ENCODE results near the gene CELF1. TPM values are rescaled to one million over a fixed set of nuclear protein-coding genes. Genes with fewer than 3 reads are reported as not detected.

Gene CELF1
- total RNA-seq, 2 experiments from 2014 or later, result 104 to 111 TPM

GRCh38 chr11:47426062-47426956 is 126.6 kb downstream of the CELF1 start, which contains the start of gene PSMC3:
Gene PSMC3 (minus strand): TSS chr11:47426439. CDS start chr11:47426279, 160 bp downstream.
- peaks cover 44% of the 10 kb centered on the region for H3K36me3 Mint-ChIP-seq (ENCODE audit: low read depth)
- peak; percentile 99 for DNase-seq
- peak within 1 kb of the TSS; percentile 100 for H3K4me3 Mint-ChIP-seq
- H3K27ac Mint-ChIP-seq, result peak within 1 kb of the TSS; percentile 100
- H3K27me3 Mint-ChIP-seq (ENCODE audit: low read depth), result no peaks in the 10 kb centered on the region
- ChIA-PET POLR2A (interaction anchor here (0.6 to 3.8 kb wide), 8 partner anchors 11 to 340 kb away, joined by 3 to 36 read pairs (median 4); partner anchors contain the start of genes KBTBD4 and SLC39A13), CTCF (interaction anchor here (0.8 to 2.0 kb wide), 4 partner anchors 14 to 54 kb away, joined by 3 to 16 read pairs (median 10); no protein-coding TSS in a partner anchor)
- ATAC-seq, result peak; percentile 96
- H3K9me3 Mint-ChIP-seq (ENCODE audit: insufficient read depth), result no peaks in the 10 kb centered on the region
- peaks cover 29% of the 10 kb centered on the region for H3K4me1 Mint-ChIP-seq (ENCODE audit: low read depth)

GRCh38 chr11:47425611-47426010 is 127.3 kb downstream of the CELF1 start:
- DNase-seq (no peak), ATAC-seq (no peak)
- H3K9me3 Mint-ChIP-seq (ENCODE audit: insufficient read depth), result no peaks in the 10 kb centered on the region
- peak overlapping the region; percentile 100 for H3K27ac Mint-ChIP-seq
- H3K27me3 Mint-ChIP-seq (ENCODE audit: low read depth), result no peaks in the 10 kb centered on the region
- ChIA-PET CTCF (interaction anchor here (1.5 to 2.3 kb wide), 4 partner anchors 14 to 52 kb away, joined by 10 to 16 read pairs (median 12); no protein-coding TSS in a partner anchor), POLR2A (interaction anchor here (0.6 to 3.8 kb wide), 9 partner anchors 10 to 341 kb away, joined by 3 to 36 read pairs (median 3); partner anchors contain the start of genes KBTBD4 and SLC39A13)
- H3K4me1 Mint-ChIP-seq (ENCODE audit: low read depth), result peaks cover 31% of the 10 kb centered on the region
- peaks cover 47% of the 10 kb centered on the region for H3K36me3 Mint-ChIP-seq (ENCODE audit: low read depth)
- H3K4me3 Mint-ChIP-seq, result peak overlapping the region; percentile 100

GRCh38 chr11:47418454-47419259 is 134.3 kb downstream of the CELF1 start:
- Mint-ChIP-seq H3K4me1 (ENCODE audit: low read depth) (peaks cover 3% of the 10 kb centered on the region), H3K9me3 (ENCODE audit: insufficient read depth) (no peaks in the 10 kb centered on the region), H3K4me3 (no peak overlapping the region), H3K36me3 (ENCODE audit: low read depth) (peaks cover 56% of the 10 kb centered on the region), H3K27me3 (ENCODE audit: low read depth) (no peaks in the 10 kb centered on the region), H3K27ac (peak overlapping the region; percentile 30)
- no peak for DNase-seq
- ChIA-PET CTCF (interaction anchor here (1.2 kb wide), 1 partner anchor 44 kb away, joined by 3 read pairs; no protein-coding TSS in a partner anchor), POLR2A (interaction anchor here (0.6 to 1.4 kb wide), 2 partner anchors 11 to 174 kb away, joined by 4 read pairs; partner anchors contain the start of gene SLC39A13)
- no peak for ATAC-seq

GRCh38 chr11:47417712-47418111 is 135.2 kb downstream of the CELF1 start:
- ATAC-seq (no peak), DNase-seq (no peak)
- H3K9me3 Mint-ChIP-seq (ENCODE audit: insufficient read depth), result no peaks in the 10 kb centered on the region
- H3K27me3 Mint-ChIP-seq (ENCODE audit: low read depth), result no peaks in the 10 kb centered on the region
- peaks cover 3% of the 10 kb centered on the region for H3K4me1 Mint-ChIP-seq (ENCODE audit: low read depth)
- ChIA-PET POLR2A (interaction anchor here (1.2 to 1.4 kb wide), 2 partner anchors 9 to 10 kb away, joined by 4 read pairs; partner anchors contain the start of gene SLC39A13), CTCF (interaction anchor here (1.2 to 9.7 kb wide), 2 partner anchors 43 to 46 kb away, joined by 3 to 133 read pairs; no protein-coding TSS in a partner anchor)
- H3K4me3 Mint-ChIP-seq, result no peak overlapping the region
- H3K27ac Mint-ChIP-seq, result peak overlapping the region; percentile 43
- H3K36me3 Mint-ChIP-seq (ENCODE audit: low read depth), result peaks cover 48% of the 10 kb centered on the region

DNA sequence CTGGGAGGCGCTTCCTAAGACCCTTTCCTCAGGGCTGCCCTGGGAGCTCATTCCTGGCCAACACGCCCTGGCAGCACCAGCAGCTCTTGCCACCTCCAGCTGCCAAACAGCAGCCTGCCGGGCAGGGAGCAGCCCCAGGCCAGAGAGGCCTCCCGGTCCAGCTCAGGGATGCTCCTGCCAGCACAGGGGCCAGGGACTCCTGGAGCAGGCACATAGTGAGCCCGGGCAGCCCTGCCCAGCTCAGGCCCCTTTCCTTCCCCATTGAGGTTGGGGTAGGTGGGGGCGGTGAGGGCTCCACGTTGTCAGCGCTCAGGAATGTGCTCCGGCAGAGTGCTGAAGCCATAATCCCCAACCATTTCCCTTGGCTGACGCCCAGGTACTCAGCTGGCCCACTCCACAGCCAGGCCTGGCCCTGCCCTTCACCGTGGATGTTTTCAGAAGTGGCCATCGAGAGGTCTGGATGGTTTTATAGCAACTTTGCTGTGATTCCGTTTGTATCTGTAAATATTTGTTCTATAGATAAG is 136.9 kb downstream of the CELF1 start:
- no peak overlapping the region for H3K27ac Mint-ChIP-seq
- no peaks in the 10 kb centered on the region for H3K9me3 Mint-ChIP-seq (ENCODE audit: insufficient read depth)
- ChIA-PET POLR2A (interaction anchor here (0.6 to 1.3 kb wide), 3 partner anchors 9 to 132 kb away, joined by 4 to 7 read pairs (median 4); partner anchors contain the start of gene PSMC3), CTCF (interaction anchor here (9.7 kb wide), 1 partner anchor 45 kb away, joined by 133 read pairs; no protein-coding TSS in a partner anchor)
- no peak for ATAC-seq
- no peak overlapping the region for H3K4me3 Mint-ChIP-seq
- no peaks in the 10 kb centered on the region for H3K27me3 Mint-ChIP-seq (ENCODE audit: low read depth)
- peaks cover 38% of the 10 kb centered on the region for H3K36me3 Mint-ChIP-seq (ENCODE audit: low read depth)
- DNase-seq, result no peak
- no peaks in the 10 kb centered on the region for H3K4me1 Mint-ChIP-seq (ENCODE audit: low read depth)

Other genes with a start within 250 kb of the CELF1 start
- not detected for gene MYBPC3, start 200.4 kb downstream of the CELF1 start, total RNA-seq
- gene SPI1, start 174.6 kb downstream of the CELF1 start, total RNA-seq, result not detected
- 10 to 100 TPM; 19.2 to 20.0 TPM for gene SLC39A13, start 144.5 kb downstream of the CELF1 start, total RNA-seq
- gene PSMC3, start 126.7 kb downstream of the CELF1 start, total RNA-seq, result 100 to 1,000 TPM; 179 TPM
- 1 to 10 TPM in 1 of 2 experiments, under 1 TPM in 1; 0.45 to 1.2 TPM for gene RAPSN, start 104.0 kb downstream of the CELF1 start, total RNA-seq
- gene PTPMT1, start 12.5 kb upstream of the CELF1 start, total RNA-seq, result 10 to 100 TPM; 44.5 to 44.7 TPM
- 10 to 100 TPM; 17.7 to 20.7 TPM for gene KBTBD4, start 25.8 kb upstream of the CELF1 start, total RNA-seq
- 100 to 1,000 TPM; 114 to 121 TPM for gene NDUFS3, start 25.9 kb upstream of the CELF1 start, total RNA-seq
- not detected for gene FAM180B, start 33.5 kb upstream of the CELF1 start, total RNA-seq
- gene C1QTNF4, start 41.3 kb upstream of the CELF1 start, total RNA-seq, result not detected
- 100 to 1,000 TPM; 110 to 115 TPM for gene MTCH2, start 89.4 kb upstream of the CELF1 start, total RNA-seq
- 1 to 10 TPM; 5.6 to 7.8 TPM for gene AGBL2, start 162.2 kb upstream of the CELF1 start, total RNA-seq
- gene FNBP4, start 214.2 kb upstream of the CELF1 start, total RNA-seq, result 100 to 1,000 TPM; 129 to 136 TPM